PC-9 (cell line): ENCODE results near the gene ATP2B3.

Experiments
- CTCF ChIP-seq: fragments of 200-600 bp; sonication (generic); conservative IDR thresholded peaks from 2 replicates; pipeline ENCODE4 v1.6.1; 2017; ENCODE audit warnings: mixed run types, antibody characterized with exemption, mild to moderate bottlenecking, moderate library complexity
- EZH2 ChIP-seq: fragments of 200-600 bp; sonication (generic); IDR thresholded peaks from 2 replicates; pipeline ENCODE4 v1.8.0; 2017; ENCODE audit warnings: antibody characterized with exemption, low read depth

- no peak for TF ChIP-seq CTCF
- TF ChIP-seq EZH2 = no peak
These were observed 48.6 kb downstream of the ATP2B3 start for GRCh38 chrX:153565996-153566580.
